ENCODE measurements around the gene DNMT3L. TPM values are rescaled to one million over a fixed set of nuclear protein-coding genes. Genes with fewer than 3 reads are reported as not detected.

The DNMT3L gene
- total RNA-seq, 2 experiments from 2014 or later = not detected

GRCh38 chr21:44306936-44307704 lies 45.4 kb upstream of the DNMT3L start:
- peaks cover 24% of the 10 kb centered on the region; the same call in 1 of the 2 replicates for H3K36me3 ChIP-seq (ENCODE audit: insufficient read depth, low read length)
- intact Hi-C loops (cut with micrococcal nuclease; ENCODE audit: unreplicated experiment) = no loop called here
- H3K27ac ChIP-seq (ENCODE audit: low read depth, low read length, poor library complexity, severe bottlenecking) = no peak overlapping the region
- no peaks in the 10 kb centered on the region for H3K9me3 ChIP-seq (ENCODE audit: low read length)
- no peak overlapping the region for H2AFZ ChIP-seq (ENCODE audit: low read length)
- no peaks in the 10 kb centered on the region; the same call in 1 of the 2 replicates for H4K20me1 ChIP-seq (ENCODE audit: insufficient read depth, low read length)
- H3K4me1 ChIP-seq (ENCODE audit: insufficient read depth, low read length, poor library complexity, severe bottlenecking) = peaks cover 28% of the 10 kb centered on the region
- no peak overlapping the region for H3K4me3 ChIP-seq (ENCODE audit: low read depth, low read length, poor library complexity, severe bottlenecking)
- POLR2A ChIA-PET = no interaction called here
- H3K9me2 ChIP-seq (ENCODE audit: insufficient read depth, low read length) = no peaks in the 10 kb centered on the region
- BruUV-seq (replicated peaks) = no TSS peak
- TF ChIP-seq, protein P1, sequence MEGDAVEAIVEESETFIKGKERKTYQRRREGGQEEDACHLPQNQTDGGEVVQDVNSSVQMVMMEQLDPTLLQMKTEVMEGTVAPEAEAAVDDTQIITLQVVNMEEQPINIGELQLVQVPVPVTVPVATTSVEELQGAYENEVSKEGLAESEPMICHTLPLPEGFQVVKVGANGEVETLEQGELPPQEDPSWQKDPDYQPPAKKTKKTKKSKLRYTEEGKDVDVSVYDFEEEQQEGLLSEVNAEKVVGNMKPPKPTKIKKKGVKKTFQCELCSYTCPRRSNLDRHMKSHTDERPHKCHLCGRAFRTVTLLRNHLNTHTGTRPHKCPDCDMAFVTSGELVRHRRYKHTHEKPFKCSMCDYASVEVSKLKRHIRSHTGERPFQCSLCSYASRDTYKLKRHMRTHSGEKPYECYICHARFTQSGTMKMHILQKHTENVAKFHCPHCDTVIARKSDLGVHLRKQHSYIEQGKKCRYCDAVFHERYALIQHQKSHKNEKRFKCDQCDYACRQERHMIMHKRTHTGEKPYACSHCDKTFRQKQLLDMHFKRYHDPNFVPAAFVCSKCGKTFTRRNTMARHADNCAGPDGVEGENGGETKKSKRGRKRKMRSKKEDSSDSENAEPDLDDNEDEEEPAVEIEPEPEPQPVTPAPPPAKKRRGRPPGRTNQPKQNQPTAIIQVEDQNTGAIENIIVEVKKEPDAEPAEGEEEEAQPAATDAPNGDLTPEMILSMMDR (conservative IDR thresholded peaks at IDR 0.05; ENCODE audit: low read length) = no peak
- CTCF ChIA-PET (ENCODE audit: unreplicated experiment) = no interaction called here
- no peak overlapping the region for H3K4me2 ChIP-seq (ENCODE audit: low read length)
- DNase-seq (ENCODE audit: low spot score) = no peak
- H3K79me2 ChIP-seq (ENCODE audit: insufficient read depth, low read depth, low read length) = no peaks in the 10 kb centered on the region; the same call in 1 of the 2 replicates

GRCh38 chr21:44305691-44306090 lies 44.0 kb upstream of the DNMT3L start:
- CTCF ChIA-PET (ENCODE audit: unreplicated experiment) = no interaction called here
- peaks cover 13% of the 10 kb centered on the region; the same call in 1 of the 2 replicates for H3K36me3 ChIP-seq (ENCODE audit: insufficient read depth, low read length)
- intact Hi-C loops (cut with micrococcal nuclease; ENCODE audit: unreplicated experiment) = no loop called here
- H3K9me3 ChIP-seq (ENCODE audit: low read length) = no peaks in the 10 kb centered on the region
- no peaks in the 10 kb centered on the region for H3K9me2 ChIP-seq (ENCODE audit: insufficient read depth, low read length)
- TF ChIP-seq, protein P1 (conservative IDR thresholded peaks at IDR 0.05; ENCODE audit: low read length) = no peak
- no peak for TF ChIP-seq EZH2phosphoT487 (IDR thresholded peaks at IDR 0.05; ENCODE audit: borderline replicate concordance, low read depth, low read length)
- H2AFZ ChIP-seq (ENCODE audit: low read length) = no peak overlapping the region
- H3K4me2 ChIP-seq (ENCODE audit: low read length) = no peak overlapping the region
- DNase-seq (ENCODE audit: low spot score) = no peak
- no peak overlapping the region for H3K27ac ChIP-seq (ENCODE audit: low read depth, low read length, poor library complexity, severe bottlenecking)
- H3K4me1 ChIP-seq (ENCODE audit: insufficient read depth, low read length, poor library complexity, severe bottlenecking) = peaks cover 42% of the 10 kb centered on the region
- peaks cover 6% of the 10 kb centered on the region; the same call in 1 of the 2 replicates for H3K79me2 ChIP-seq (ENCODE audit: insufficient read depth, low read depth, low read length)
- no TSS peak for BruUV-seq (replicated peaks)
- no peaks in the 10 kb centered on the region; the same call in 1 of the 2 replicates for H4K20me1 ChIP-seq (ENCODE audit: insufficient read depth, low read length)
- POLR2A ChIA-PET = no interaction called here
- H3K4me3 ChIP-seq (ENCODE audit: low read depth, low read length, poor library complexity, severe bottlenecking) = no peak overlapping the region

GRCh38 chr21:44304877-44305293 lies 43.2 kb upstream of the DNMT3L start:
- intact Hi-C loops (cut with micrococcal nuclease; ENCODE audit: unreplicated experiment) = no loop called here
- Histone ChIP-seq H3K9me3 (ENCODE audit: low read length) (no peaks in the 10 kb centered on the region), H3K9me2 (ENCODE audit: insufficient read depth, low read length) (no peaks in the 10 kb centered on the region), H3K27ac (ENCODE audit: low read depth, low read length, poor library complexity, severe bottlenecking) (no peak overlapping the region), H2AFZ (ENCODE audit: low read length) (no peak overlapping the region), H3K4me1 (ENCODE audit: insufficient read depth, low read length, poor library complexity, severe bottlenecking) (peaks cover 43% of the 10 kb centered on the region), H3K4me2 (ENCODE audit: low read length) (no peak overlapping the region; the same call in 1 of the 2 replicates), H3K4me3 (ENCODE audit: low read depth, low read length, poor library complexity, severe bottlenecking) (no peak overlapping the region), H3K36me3 (ENCODE audit: insufficient read depth, low read length) (peaks cover 9% of the 10 kb centered on the region; the same call in 1 of the 2 replicates), H3K79me2 (ENCODE audit: insufficient read depth, low read depth, low read length) (peaks cover 7% of the 10 kb centered on the region; the same call in 1 of the 2 replicates), H4K20me1 (ENCODE audit: insufficient read depth, low read length) (no peaks in the 10 kb centered on the region; the same call in 1 of the 2 replicates)
- TF ChIP-seq EZH2phosphoT487 (IDR thresholded peaks at IDR 0.05; ENCODE audit: borderline replicate concordance, low read depth, low read length) = no peak
- TF ChIP-seq, protein P1 (conservative IDR thresholded peaks at IDR 0.05; ENCODE audit: low read length) = peak; percentile 88
- POLR2A ChIA-PET = no interaction called here
- DNase-seq (ENCODE audit: low spot score) = peak; percentile 72
- no TSS peak for BruUV-seq (replicated peaks)
- CTCF ChIA-PET (ENCODE audit: unreplicated experiment) = no interaction called here
